Measurements from ENCODE around the gene KLF17. TPM values are rescaled to one million over a fixed set of nuclear protein-coding genes. Genes with fewer than 3 reads are reported as not detected.

Gene KLF17
- total and polyA plus RNA-seq, 4 donors, result not detected

- Histone ChIP-seq H3K4me1 (ENCODE audit: control insufficient read depth in 4 of 4, insufficient read depth in 4 of 4, low read length in 3 of 4) (no peaks in the 10 kb centered on the region), H3K9ac (ENCODE audit: low read depth in 1 of 2, low read length in 2 of 2) (no peak overlapping the region), H3K4me3 (ENCODE audit: low read depth in 1 of 3, low read length in 3 of 3) (no peak overlapping the region), H3K36me3 (ENCODE audit: control insufficient read depth in 4 of 4, insufficient read depth in 3 of 4, low read depth in 1 of 4, low read length in 3 of 4) (no peaks in the 10 kb centered on the region), H3K27ac (ENCODE audit: low read depth in 1 of 2, low read length in 2 of 2) (no peak overlapping the region), H3K27me3 (ENCODE audit: control insufficient read depth in 4 of 4, insufficient read depth in 4 of 4, low read length in 3 of 4) (peaks cover 0 to 2% (median 0%) of the 10 kb centered on the region in 4 donors), H3K9me3 (ENCODE audit: control insufficient read depth in 4 of 4, low read length in 3 of 4) (no peaks in the 10 kb centered on the region)
- 73% methylated on average over 1 of the region's 1 CpG for WGBS
- no peak for DNase-seq (ENCODE audit: low spot score)
- TF ChIP-seq NR2F2 (IDR thresholded peaks at IDR 0.05), result no peak
- no peak for TF ChIP-seq TAF1 (conservative IDR thresholded peaks at IDR 0.05)
- TF ChIP-seq FOXA1 (IDR thresholded peaks at IDR 0.05), result no peak
- no peak for TF ChIP-seq SP1 (IDR thresholded peaks at IDR 0.05)
- TF ChIP-seq ZBTB33 (IDR thresholded peaks at IDR 0.05), result no peak
- no peak for TF ChIP-seq GABPA (IDR thresholded peaks at IDR 0.05 in 1 of 2, conservative IDR thresholded peaks at IDR 0.05 in 1 of 2)
Observed at GRCh38 chr1:44152692-44153091, 34.1 kb downstream of the KLF17 start.

- Histone ChIP-seq H3K27me3 (ENCODE audit: control insufficient read depth in 4 of 4, insufficient read depth in 4 of 4, low read length in 3 of 4) (peaks cover 0 to 2% (median 0%) of the 10 kb centered on the region in 4 donors), H3K4me3 (ENCODE audit: low read depth in 1 of 3, low read length in 3 of 3) (no peak overlapping the region), H3K36me3 (ENCODE audit: control insufficient read depth in 4 of 4, insufficient read depth in 3 of 4, low read depth in 1 of 4, low read length in 3 of 4) (no peaks in the 10 kb centered on the region), H3K27ac (ENCODE audit: low read depth in 1 of 2, low read length in 2 of 2) (no peak overlapping the region), H3K9me3 (ENCODE audit: control insufficient read depth in 4 of 4, low read length in 3 of 4) (no peaks in the 10 kb centered on the region), H3K9ac (ENCODE audit: low read depth in 1 of 2, low read length in 2 of 2) (no peak overlapping the region), H3K4me1 (ENCODE audit: control insufficient read depth in 4 of 4, insufficient read depth in 4 of 4, low read length in 3 of 4) (no peaks in the 10 kb centered on the region)
- 89% methylated on average over 3 of the region's 3 CpGs for WGBS
- no peak for DNase-seq (ENCODE audit: low spot score)
- TF ChIP-seq REST (IDR thresholded peaks at IDR 0.05) (no peak), JUND (IDR thresholded peaks at IDR 0.05) (no peak), MAX (IDR thresholded peaks at IDR 0.05) (no peak), YY1 (IDR thresholded peaks at IDR 0.05) (no peak)
Observed at GRCh38 chr1:44154049-44154448, 35.4 kb downstream of the KLF17 start.

GRCh38 chr1:44157903-44158302 lies 39.3 kb downstream of the KLF17 start:
- Histone ChIP-seq H3K9me3 (ENCODE audit: control insufficient read depth in 4 of 4, low read length in 3 of 4) (no peaks in the 10 kb centered on the region), H3K9ac (ENCODE audit: low read depth in 1 of 2, low read length in 2 of 2) (no peak overlapping the region), H3K4me1 (ENCODE audit: control insufficient read depth in 4 of 4, insufficient read depth in 4 of 4, low read length in 3 of 4) (no peaks in the 10 kb centered on the region), H3K27ac (ENCODE audit: low read depth in 1 of 2, low read length in 2 of 2) (no peak overlapping the region), H3K36me3 (ENCODE audit: control insufficient read depth in 4 of 4, insufficient read depth in 3 of 4, low read depth in 1 of 4, low read length in 3 of 4) (no peaks in the 10 kb centered on the region), H3K27me3 (ENCODE audit: control insufficient read depth in 4 of 4, insufficient read depth in 4 of 4, low read length in 3 of 4) (no peaks in the 10 kb centered on the region), H3K4me3 (ENCODE audit: low read depth in 1 of 3, low read length in 3 of 3) (no peak overlapping the region)
- TF ChIP-seq NR2F2 (IDR thresholded peaks at IDR 0.05), result no peak
- no peak for TF ChIP-seq TAF1 (conservative IDR thresholded peaks at IDR 0.05)
- TF ChIP-seq MAX (IDR thresholded peaks at IDR 0.05), result no peak
- WGBS, result 85% methylated on average over 1 of the region's 1 CpG
- no peak for DNase-seq (ENCODE audit: low spot score)
